Stimulated activated CD4-positive, alpha-beta T cell treated with anti-CD3 and anti-CD28 coated beads, Interleukin-1b, Interleukin-23, amount 100 ng/mL, for 48 hours (primary cell): ENCODE data around the gene SLCO3A1.

Experiments
- DNase-seq: peaks from one replicate; pipeline ENCODE4 v3.0.0-alpha.2; 2020

The SLCO3A1 gene

DNA sequence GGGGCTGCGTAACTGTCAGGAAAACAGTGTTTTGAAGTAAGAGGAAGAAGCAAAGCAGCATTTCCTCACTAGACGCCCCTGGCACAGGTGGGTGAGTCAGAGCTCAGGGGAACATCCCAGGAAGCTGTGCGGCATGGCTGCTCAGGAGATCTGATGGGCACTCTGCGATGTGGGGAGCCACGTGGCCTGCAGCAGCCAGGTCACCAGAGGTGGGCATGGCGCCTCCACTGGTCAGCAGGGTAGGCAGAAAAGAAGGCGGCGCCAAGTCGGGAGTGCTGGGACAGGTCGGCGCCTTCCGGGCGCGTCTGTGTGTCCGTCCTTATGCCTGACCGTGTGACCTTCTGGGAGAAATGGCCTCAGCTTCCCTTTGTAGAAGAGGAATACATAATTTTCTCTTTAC, 290.3 kb downstream of the SLCO3A1 start:
- no peak for DNase-seq

DNA sequence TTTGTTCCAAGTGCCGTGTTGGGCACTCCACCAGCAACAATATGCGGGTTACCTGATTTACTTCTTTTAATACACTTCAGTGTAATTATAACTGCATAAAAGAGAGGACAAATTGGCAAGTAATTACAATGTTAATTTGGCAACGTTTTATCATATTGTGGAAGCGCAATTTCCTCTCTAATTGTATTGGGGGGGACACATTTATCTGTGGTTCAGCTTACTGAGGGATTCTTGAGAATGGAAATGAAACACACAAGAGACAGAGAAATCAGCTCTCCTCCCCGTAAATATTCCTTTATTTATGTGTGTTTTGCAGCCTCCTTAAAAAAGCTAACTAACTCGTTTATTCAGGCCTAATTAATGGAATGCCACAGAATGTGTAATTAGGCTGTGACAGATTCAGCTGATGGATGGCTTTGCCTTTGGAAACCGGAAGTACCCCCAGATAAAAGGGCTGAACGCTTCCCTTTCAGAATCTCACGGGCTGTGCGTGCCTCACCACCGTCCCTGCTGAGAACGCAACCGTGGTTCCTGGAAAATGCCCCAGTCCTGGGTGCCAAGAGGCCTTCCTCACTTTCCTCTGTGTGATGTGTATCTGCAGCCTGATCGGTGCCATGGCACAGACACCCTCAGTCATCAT, 293.1 kb downstream of the SLCO3A1 start:
- no peak for DNase-seq

DNA sequence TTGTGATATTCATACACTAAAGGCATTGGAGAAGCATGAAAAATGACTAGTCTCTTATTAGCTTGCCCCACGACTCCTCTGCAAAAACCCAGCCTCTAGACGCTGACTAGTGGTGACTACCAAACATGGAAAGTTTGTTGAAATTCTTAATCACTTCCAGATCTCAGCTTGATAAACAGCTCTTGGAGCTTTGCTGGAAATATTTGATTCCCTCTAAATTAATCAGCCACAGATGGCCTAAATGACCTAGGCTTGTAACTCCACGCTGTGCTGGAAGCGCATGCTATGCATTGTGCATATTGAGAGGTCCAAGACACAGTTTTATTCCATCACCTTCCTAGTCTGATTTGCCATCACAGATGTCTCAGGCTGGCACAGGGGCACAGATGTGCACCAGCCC, 295.5 kb downstream of the SLCO3A1 start:
- no peak for DNase-seq

DNA sequence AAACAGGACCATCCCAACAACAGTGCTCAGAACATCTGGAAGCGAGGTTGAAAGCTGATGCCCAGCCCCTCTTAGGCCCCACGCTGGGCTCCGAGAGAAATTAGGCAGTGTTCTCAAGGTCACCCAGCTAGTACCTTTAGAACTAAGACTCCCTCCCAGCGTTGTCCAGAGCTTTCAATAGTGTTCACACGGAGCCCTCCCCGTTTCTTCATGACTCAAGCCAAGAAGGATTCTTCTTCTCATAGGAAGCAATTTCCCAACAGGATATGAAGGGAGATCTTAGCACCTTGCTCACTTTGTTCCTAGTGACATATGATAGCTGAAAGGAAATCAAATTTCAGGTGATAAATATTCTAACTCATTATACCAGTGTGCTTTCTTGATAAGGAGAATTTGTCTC, 296.0 kb downstream of the SLCO3A1 start:
- no peak for DNase-seq

- no peak for DNase-seq
Observed at GRCh38 chr15:92151168-92151567, 297.7 kb downstream of the SLCO3A1 start.

DNA sequence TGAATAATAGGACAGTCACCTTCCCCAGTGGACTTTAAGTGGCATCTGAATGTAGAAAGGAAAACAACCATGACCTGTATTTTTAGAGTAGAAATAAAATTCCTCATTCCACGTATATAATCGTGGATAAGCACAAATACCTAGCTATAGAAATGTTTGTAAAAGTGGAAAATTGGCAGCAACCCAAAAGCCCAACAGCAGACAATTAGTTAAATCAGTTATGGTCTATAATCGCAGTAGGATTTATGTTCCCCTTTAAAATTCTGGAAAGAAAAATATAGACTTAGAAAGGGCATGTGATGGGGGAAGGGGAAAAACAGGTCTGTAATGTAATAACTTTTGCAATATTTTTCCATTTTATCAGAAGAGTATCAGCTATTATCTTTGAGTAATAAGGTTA, 298.2 kb downstream of the SLCO3A1 start:
- DNase-seq = no peak

GRCh38 chr15:92152983-92153382, 299.5 kb downstream of the SLCO3A1 start:
- DNase-seq = no peak

DNA sequence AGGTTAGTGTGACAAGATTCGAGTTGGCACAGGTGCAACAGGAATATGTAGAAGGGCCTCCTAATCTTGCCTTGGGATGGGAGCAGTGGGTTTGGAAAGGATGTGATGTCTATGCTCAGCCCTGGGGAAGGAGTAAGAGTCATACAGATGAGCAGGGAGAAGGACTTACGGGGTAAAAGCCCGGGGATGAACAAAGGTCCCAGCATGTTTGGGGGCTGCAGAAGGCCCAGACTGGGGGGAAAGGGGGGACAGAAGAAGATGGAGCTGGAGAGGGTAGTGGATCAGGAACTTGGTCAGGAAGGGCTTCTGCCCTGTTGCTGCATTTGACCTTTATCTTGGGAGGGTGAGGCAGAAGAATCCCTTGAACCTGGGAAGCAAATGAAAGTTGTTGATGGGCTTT, 300.1 kb downstream of the SLCO3A1 start:
- no peak for DNase-seq

DNA sequence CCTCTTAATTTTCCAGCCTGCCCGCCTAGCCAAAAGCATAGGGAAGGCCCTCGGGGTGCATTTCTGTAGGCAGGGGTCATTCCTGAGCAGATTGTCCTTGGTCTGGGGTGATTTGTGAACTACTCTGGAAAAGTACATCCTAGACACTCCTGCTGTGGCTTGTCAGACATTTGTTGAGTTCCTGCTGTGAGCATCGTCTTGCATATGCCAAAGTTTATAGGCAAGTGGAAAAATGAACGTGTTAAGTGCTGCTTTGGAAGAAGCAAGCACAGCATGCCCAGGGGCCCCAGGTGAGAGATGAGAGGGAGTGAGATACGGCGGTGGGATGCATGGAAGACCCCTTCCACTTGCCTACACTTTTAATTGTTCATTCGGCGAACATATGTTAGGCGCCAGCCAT, 302.4 kb downstream of the SLCO3A1 start:
- DNase-seq = no peak

- no peak for DNase-seq
Observed at GRCh38 chr15:92157666-92158298, 304.3 kb downstream of the SLCO3A1 start.

GRCh38 chr15:92158426-92158825, 304.9 kb downstream of the SLCO3A1 start:
- peak; percentile 57 for DNase-seq

DNA sequence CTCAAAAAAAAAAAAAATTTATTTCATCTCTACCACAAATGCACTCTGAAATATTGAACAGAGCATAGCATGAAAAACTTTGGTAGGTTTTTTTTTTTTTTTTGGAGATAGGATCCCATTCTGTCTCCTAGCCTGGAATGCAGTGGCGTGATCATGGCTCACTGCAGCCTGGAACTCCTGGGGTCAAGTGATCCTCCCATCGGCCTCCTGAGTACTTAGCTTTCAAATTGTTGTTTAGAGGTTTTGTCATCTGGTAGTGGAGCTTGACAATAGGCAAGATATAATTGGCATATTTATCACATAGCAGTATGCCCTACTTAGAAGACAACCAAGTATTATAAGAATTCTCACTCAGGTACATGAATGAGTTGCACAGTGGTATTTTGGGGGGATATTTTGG, 306.0 kb downstream of the SLCO3A1 start:
- no peak for DNase-seq

DNA sequence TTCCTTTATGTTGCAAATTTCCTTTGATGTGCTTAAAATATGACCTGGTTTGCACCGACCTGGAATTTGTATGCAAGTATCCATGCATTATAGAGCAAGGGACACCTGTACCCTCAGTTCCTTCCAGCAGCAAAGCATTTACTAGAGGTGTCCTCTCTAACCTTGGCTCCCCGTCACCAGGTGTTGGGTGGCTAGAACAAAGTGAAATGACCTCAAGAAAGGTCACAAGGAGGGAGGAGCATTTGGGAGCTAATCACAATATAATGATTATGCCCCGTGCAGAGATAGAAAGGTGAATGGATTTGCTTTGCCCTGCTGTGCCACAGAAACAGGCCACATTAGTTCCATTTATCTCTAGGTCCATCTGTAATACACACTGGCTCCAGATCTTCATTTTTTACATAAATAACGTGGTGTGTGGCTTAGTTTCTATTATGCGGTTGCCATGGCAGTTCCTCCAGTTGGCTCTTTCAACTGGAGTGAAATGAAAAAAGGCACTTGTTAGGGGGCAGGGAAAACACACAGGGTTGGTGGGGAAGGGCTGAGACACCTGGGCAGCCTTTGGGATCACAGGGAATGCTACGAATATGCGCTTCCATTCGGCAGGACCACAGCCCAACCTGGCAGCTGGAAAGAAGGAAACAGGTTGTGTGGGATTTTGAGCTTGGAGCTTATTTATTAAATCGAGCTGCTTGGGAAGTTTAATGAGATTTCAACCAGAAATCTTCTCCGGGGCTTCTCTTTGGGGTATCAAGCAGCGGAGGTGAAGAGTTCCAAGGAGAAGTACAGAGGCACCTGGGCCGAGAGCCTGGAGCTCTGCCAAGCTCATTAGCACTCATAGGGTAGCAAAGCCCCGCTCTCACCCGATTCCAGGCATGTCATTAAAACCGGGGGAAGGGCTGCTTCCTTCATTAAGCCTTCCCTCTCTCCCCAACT, 306.7 kb downstream of the SLCO3A1 start:
- no peak for DNase-seq

GRCh38 chr15:92161039-92161670, 307.6 kb downstream of the SLCO3A1 start:
- DNase-seq = no peak

DNA sequence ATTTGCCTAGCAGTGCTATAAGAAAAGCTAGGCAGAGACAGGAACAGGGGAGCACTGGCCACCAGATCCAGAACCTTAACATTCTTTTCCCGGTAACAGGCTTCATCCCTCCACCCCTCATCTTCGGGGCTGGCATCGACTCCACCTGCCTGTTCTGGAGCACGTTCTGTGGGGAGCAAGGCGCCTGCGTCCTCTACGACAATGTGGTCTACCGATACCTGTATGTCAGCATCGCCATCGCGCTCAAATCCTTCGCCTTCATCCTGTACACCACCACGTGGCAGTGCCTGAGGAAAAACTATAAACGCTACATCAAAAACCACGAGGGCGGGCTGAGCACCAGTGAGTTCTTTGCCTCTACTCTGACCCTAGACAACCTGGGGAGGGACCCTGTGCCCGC, 309.1 kb downstream of the SLCO3A1 start:
- no peak for DNase-seq

DNA sequence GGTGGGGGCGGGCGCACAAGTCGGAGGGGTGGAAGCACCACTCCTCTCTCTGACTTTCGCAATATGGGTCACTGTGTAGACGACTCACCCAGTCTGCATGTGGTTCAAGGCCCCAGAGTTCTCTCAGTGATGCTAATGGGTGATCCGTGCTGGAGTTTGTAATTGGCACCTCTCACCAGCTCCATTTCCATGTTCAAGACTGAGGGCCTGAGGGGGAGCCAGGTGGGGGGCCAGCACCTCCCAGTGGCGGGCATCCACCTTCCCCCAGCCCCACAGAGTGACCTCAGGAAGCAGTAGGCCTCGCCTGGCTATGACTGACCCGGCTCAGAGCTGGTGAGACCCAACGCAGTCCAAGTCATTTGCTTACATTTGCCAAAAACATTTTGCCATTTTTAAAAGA, 310.1 kb downstream of the SLCO3A1 start:
- no peak for DNase-seq

GRCh38 chr15:92164327-92165000, 311.0 kb downstream of the SLCO3A1 start:
- no peak for DNase-seq

DNA sequence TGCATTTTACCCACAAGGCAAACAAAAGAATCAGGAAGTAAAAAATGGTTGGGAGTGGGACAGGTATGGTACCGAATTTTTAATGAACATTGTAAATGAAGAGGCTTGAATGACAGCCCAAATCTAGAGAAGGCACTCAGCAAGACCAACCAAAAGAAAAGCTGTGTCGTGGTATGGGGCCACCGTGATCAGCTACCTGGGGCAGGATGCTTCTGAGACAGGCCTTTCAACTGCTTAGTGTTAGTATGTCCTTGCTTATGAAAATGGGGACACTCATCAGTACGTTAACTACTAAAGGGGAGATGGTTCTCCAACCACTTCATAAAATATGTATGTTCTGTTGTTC, 311.5 kb downstream of the SLCO3A1 start:
- DNase-seq = no peak

GRCh38 chr15:92166029-92166428, 312.5 kb downstream of the SLCO3A1 start:
- no peak for DNase-seq

- no peak for DNase-seq
Observed at GRCh38 chr15:92166751-92167405, 313.4 kb downstream of the SLCO3A1 start.

- no peak for DNase-seq
Observed at GRCh38 chr15:92167451-92167850, 313.9 kb downstream of the SLCO3A1 start.

DNA sequence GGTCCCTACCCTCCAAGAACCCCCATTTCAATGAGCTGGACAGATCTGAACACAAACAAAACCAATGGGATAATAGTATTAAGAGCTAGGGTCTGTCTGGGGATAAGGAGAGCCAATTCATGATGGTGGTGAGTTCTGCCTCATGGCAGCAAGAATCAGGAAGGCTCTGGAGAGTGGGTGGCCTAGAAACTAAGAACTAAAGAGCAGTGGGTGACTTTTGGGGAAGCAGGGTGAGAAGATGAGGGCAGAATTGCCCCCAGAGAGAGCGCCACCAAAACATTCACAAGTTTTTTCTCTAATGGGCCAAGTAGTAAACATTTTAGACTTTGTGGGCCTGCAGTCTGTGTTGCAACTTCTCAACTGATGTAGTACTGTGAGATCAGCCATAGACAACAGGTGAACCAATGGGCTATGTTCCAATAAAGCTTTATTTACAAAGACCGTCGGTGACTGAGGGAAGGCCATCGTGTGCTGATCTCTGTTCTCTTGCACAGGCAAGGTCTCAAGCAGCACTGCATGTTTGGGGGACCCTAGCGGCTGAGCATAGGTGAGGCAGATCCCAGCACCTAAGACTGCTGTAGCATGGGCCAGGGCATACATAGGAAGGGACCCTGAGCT, 314.7 kb downstream of the SLCO3A1 start:
- DNase-seq = no peak
